Transverse colon (tissue), 4 donors: ENCODE data around the gene VPS13C. TPM values are rescaled to one million over a fixed set of nuclear protein-coding genes. Genes with fewer than 3 reads are reported as not detected.

Source experiments
- DNase-seq: peaks from one replicate; pipeline ENCODE4 v3.0.0-alpha.2; 2019
- H3K27ac ChIP-seq, 4 donors: fragments of 200-600 bp; sonication (generic); 2 replicates each; pipeline ENCODE4 v1.5.1; 2016 to 2018; ENCODE audit warnings: inconsistent platforms in 4 of 4
- H3K27me3 ChIP-seq: fragments of 200-600 bp; sonication (generic); 2 replicates; pipeline ENCODE4 v1.5.1; 2017; ENCODE audit warnings: inconsistent platforms
- H3K36me3 ChIP-seq, 4 donors: fragments of 200-600 bp; sonication (generic); 2 replicates each; pipeline ENCODE4 v1.5.1; 2017 to 2019; ENCODE audit warnings: inconsistent platforms in 4 of 4
- H3K4me1 ChIP-seq, 4 donors: fragments of 200-600 bp; sonication (generic); 2 replicates each; pipeline ENCODE4 v1.5.1; 2017 to 2020; ENCODE audit warnings: inconsistent platforms in 4 of 4
- H3K4me3 ChIP-seq, 4 donors: fragments of 200-600 bp; sonication (generic); 1 replicate in 1 of 4; 2 replicates in 3 of 4; pipeline versions ENCODE4 v1.5.1 to v1.6.1; 2017 to 2019; ENCODE audit warnings: inconsistent platforms in 4 of 4
- H3K9me3 ChIP-seq, 2 donors: fragments of 200-600 bp; sonication (generic); 2 replicates each; pipeline ENCODE4 v1.5.1; 2017 to 2019; ENCODE audit warnings: inconsistent platforms in 2 of 2
- EP300 ChIP-seq: sonication (generic); formaldehyde crosslinking; IDR thresholded peaks from one replicate; pipeline ENCODE4 v1.6.1; 2017; ENCODE audit warnings: antibody characterized with exemption, low read depth
- POLR2A ChIP-seq: fragments of 450-650 bp; IDR thresholded peaks from one replicate; pipeline ENCODE4 v1.6.1; 2016; ENCODE audit warnings: antibody characterized with exemption, mild to moderate bottlenecking, moderate library complexity
- POLR2AphosphoS5 ChIP-seq, 3 donors: sonication (generic); formaldehyde crosslinking; IDR thresholded peaks; one replicate each; pipeline ENCODE4 v1.6.1; 2016; ENCODE audit warnings: antibody characterized with exemption in 3 of 3
- WGBS, 2 donors: methylation state at CpG; one replicate each; pipeline ENCODE4 v1.1.5; 2018; ENCODE audit warnings: low coverage in 1 of 2; 5-methylcytosine and 5-hydroxymethylcytosine counted together
- in situ Hi-C, 4 donors: fragments of 200-750 bp; cut with MboI; loops; one replicate each; pipeline versions ENCODE4 v1.15.0 to v1.15.1; 2017; ENCODE audit warnings: low sequenced_read_pairs in 3 of 4, low pct_ligation_motif_present in 1 of 4, low pct_unique_long_range_greater_than_20kb in 1 of 4
- intact Hi-C: fragments of 100-400 bp; cut with DNase I; formaldehyde crosslinking; loops from one replicate; pipeline ENCODE4 v1.15.1; 2023; ENCODE audit warnings: low total_unique reads
- total RNA-seq, 4 donors: library from RNA; depleted of rRNA; stranded (reverse); fragments of >200 nt; gene quantifications; one replicate each; pipeline ENCODE4 v1.1.0, GENCODE V29; 2016
- TF ChIP-seq, protein P1 (sequence below), 5 experiments: fragments of 200-600 bp in 3 of 5; fragments of 450-650 bp in 2 of 5; sonication (generic) in 3 of 5; IDR thresholded peaks; 1 replicate in 2 of 5; 2 replicates in 3 of 5; pipeline ENCODE4 v1.5.1; 2016 to 2017; ENCODE audit warnings: antibody characterized with exemption in 5 of 5, inconsistent platforms in 3 of 5, mild to moderate bottlenecking in 2 of 5, moderate library complexity in 1 of 5

The VPS13C gene
- total RNA-seq, 4 donors from 2014 or later, result 48.3 to 105 (median 73.2) TPM

DNA sequence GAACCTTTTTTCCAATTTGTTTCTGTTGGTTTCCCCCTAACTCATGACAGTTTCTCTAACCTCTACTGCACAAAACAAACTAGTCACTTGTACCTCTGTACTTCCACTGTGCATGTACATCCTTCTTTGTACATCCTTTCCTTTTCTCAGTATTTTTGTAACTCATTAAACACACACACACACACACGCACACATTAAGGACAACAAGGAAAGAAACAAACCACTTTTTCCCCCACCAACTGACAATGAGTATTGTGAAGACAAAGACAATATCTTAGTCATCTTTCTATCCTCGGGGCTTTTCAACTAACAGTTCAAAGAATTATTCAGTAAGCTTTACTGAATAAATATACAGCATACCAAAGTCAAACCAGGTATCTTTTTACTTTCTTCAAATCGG, 170.5 kb downstream of the VPS13C start:
- Histone ChIP-seq H3K9me3 (peaks cover 17 to 20% of the 10 kb centered on the region in 2 donors), H3K4me1 (no peaks in the 10 kb centered on the region), H3K36me3 (peaks cover 0 to 42% (median 12%) of the 10 kb centered on the region in 4 donors), H3K4me3 (no peak overlapping the region), H3K27ac (no peak overlapping the region), H3K27me3 (no peaks in the 10 kb centered on the region)
- TF ChIP-seq POLR2AphosphoS5 (IDR thresholded peaks at IDR 0.05), result no peak
- no peak for TF ChIP-seq EP300
- TF ChIP-seq POLR2A, result no peak
- TF ChIP-seq, protein P1, sequence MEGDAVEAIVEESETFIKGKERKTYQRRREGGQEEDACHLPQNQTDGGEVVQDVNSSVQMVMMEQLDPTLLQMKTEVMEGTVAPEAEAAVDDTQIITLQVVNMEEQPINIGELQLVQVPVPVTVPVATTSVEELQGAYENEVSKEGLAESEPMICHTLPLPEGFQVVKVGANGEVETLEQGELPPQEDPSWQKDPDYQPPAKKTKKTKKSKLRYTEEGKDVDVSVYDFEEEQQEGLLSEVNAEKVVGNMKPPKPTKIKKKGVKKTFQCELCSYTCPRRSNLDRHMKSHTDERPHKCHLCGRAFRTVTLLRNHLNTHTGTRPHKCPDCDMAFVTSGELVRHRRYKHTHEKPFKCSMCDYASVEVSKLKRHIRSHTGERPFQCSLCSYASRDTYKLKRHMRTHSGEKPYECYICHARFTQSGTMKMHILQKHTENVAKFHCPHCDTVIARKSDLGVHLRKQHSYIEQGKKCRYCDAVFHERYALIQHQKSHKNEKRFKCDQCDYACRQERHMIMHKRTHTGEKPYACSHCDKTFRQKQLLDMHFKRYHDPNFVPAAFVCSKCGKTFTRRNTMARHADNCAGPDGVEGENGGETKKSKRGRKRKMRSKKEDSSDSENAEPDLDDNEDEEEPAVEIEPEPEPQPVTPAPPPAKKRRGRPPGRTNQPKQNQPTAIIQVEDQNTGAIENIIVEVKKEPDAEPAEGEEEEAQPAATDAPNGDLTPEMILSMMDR (IDR thresholded peaks at IDR 0.05), result no peak
- 73 to 90% methylated on average over 3 of the region's 3 CpGs for WGBS, 2 donors
- intact Hi-C loops (loop anchor here (5.0 kb wide), 1 partner anchor 798 kb away; no protein-coding TSS in a partner anchor), in situ Hi-C loops (no loop called here)
- no peak for DNase-seq

DNA sequence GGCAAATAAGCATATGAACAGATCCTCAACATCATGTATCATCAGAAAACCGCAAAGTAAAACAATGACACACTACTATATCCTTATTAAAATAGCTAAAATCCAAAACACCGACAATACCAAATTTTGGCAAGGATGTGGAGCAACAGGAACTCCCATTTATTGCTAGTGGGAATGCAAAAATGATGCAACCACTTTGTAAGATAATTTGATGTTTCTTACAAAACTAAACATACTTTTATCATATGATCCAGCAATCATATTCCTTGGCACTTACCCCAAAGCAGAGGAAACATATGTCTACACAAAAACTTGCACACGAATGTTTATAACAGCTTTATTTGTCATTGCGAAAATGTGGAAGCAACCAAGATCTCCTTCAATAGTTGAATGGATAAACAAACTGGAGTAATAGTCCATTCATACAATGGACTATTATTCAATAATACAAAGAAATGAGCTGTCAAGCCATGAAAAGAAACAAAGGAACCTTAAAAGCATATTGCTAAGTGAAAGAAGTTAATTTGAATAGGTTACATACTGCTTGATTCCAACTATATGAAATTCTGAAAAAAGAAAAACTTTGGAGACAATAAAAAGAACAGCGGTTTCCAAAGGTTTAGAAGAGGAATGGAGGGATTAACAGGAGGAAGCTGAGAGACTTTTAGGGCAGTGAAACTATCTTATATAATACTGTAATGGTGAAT, 172.0 kb downstream of the VPS13C start:
- H3K4me3 ChIP-seq, result no peak overlapping the region
- 91 to 93% methylated on average over 5 of the region's 5 CpGs for WGBS, 2 donors
- intact Hi-C loops, result no loop called here
- DNase-seq, result no peak
- no peak for TF ChIP-seq POLR2AphosphoS5 (IDR thresholded peaks at IDR 0.05)
- TF ChIP-seq, protein P1 (IDR thresholded peaks at IDR 0.05), result no peak
- peaks cover 0 to 30% (median 5%) of the 10 kb centered on the region in 4 donors for H3K36me3 ChIP-seq
- H3K4me1 ChIP-seq, result no peaks in the 10 kb centered on the region
- no peak overlapping the region for H3K27ac ChIP-seq
- in situ Hi-C loops, result no loop called here
- H3K9me3 ChIP-seq, result peaks cover 7 to 8% of the 10 kb centered on the region in 2 donors
- no peaks in the 10 kb centered on the region for H3K27me3 ChIP-seq

DNA sequence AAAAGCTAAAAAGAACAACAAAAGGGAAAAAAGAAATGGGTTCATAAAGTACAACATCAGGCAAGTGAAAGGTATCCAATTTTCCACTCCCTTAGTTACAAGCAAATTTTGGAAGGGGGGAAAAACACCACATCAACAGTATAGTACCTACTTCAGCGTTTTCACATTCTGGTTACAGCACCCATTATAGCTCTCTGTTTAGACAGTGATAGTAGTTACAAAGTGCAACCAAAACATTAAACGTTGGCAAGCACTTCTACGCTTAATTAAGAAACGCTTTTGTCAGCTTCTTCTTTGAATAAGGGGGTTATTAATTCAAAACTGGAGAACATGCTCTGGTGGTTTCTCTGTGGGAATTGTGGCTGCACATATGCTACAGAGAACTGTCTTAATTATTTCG, 180.2 kb downstream of the VPS13C start:
- Histone ChIP-seq H3K36me3 (peaks cover 0 to 22% (median 3%) of the 10 kb centered on the region in 4 donors), H3K27ac (no peak overlapping the region), H3K27me3 (no peaks in the 10 kb centered on the region), H3K9me3 (no peaks in the 10 kb centered on the region), H3K4me1 (no peaks in the 10 kb centered on the region), H3K4me3 (no peak overlapping the region)
- intact Hi-C loops, result no loop called here
- in situ Hi-C loops, result no loop called here
- DNase-seq, result no peak
- no peak for TF ChIP-seq POLR2AphosphoS5 (IDR thresholded peaks at IDR 0.05)
- TF ChIP-seq, protein P1 (IDR thresholded peaks at IDR 0.05), result no peak
- no peak for TF ChIP-seq EP300
- no peak for TF ChIP-seq POLR2A
- 72 to 84% methylated on average over 5 of the region's 5 CpGs for WGBS, 2 donors

DNA sequence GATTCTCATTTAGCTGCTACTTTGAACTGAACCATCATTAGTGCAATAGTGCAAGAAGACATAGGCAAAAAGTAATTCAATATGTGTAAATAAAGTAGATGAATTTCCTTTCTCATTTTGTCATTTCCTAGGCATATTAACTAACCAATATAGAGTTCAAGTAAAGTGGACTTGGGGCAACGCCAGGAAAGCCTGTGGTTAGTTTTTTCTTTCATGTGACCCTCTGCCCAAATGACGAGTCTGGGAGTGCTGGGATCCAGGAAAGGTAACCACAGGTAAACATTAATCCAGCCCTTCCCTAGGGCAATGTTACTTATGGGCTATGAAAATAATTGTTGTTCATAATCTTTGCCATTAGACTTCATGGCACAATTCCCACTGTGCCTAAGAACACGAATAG, 181.0 kb downstream of the VPS13C start:
- WGBS, 2 donors, result 45 to 63% methylated on average over 3 of the region's 3 CpGs
- in situ Hi-C loops, result no loop called here

More for the DNA sequence above, 181.0 kb downstream of the VPS13C start:
- no peaks in the 10 kb centered on the region for H3K27me3 ChIP-seq
- intact Hi-C loops, result no loop called here
- H3K4me1 ChIP-seq, result no peaks in the 10 kb centered on the region
- H3K36me3 ChIP-seq, result peaks cover 0 to 31% (median 4%) of the 10 kb centered on the region in 4 donors
- no peaks in the 10 kb centered on the region for H3K9me3 ChIP-seq
- no peak overlapping the region for H3K4me3 ChIP-seq
- no peak for TF ChIP-seq EP300
- TF ChIP-seq, protein P1 (IDR thresholded peaks at IDR 0.05), result no peak
- no peak for TF ChIP-seq POLR2A
- no peak for TF ChIP-seq POLR2AphosphoS5 (IDR thresholded peaks at IDR 0.05)
- no peak overlapping the region for H3K27ac ChIP-seq
- DNase-seq, result peak; percentile 8
